NT2/D1 (cell line): Measurements from ENCODE around the gene FARSB.

Experiments
- SUZ12 ChIP-seq: IDR thresholded peaks from 2 replicates; pipeline ENCODE4 v1.6.1; 2011; ENCODE audit not compliant: insufficient read length, insufficient read depth; ENCODE audit errors: extremely low read depth
- YY1 ChIP-seq: IDR thresholded peaks from 2 replicates; pipeline ENCODE4 v1.6.1; 2011; ENCODE audit not compliant: insufficient read length, insufficient read depth
- ZNF274 ChIP-seq: IDR thresholded peaks from 2 replicates; pipeline ENCODE4 v1.6.1; 2011; ENCODE audit warnings: mild to moderate bottlenecking, low read depth, low read length

DNA sequence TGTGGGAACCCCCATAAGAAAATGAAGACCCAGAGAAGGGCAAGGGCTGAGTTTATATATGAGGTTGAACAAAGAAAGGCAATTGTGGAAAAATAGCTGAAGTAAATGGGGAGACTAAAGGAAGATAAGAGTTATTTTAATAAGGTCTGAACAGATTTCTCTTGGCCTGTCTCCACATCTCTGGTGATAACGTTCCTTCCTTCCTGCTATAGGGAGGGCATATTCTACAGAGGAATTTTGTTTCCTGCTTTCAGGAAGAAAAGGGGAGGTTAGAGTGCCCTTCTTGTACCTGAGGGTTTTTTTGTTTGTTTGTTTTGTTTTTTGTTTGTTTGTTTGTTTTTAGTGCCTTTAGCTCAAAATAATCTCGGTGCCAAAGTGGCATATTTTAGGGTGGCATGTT is 47.2 kb upstream of the FARSB start:
- TF ChIP-seq SUZ12, result no peak
- no peak for TF ChIP-seq YY1
- no peak for TF ChIP-seq ZNF274
